ENCODE results near the gene RREB1. TPM values are rescaled to one million over a fixed set of nuclear protein-coding genes. Genes with fewer than 3 reads are reported as not detected.

Gene RREB1
- total and polyA plus RNA-seq, 12 donors, result 3.0 to 47.1 (median 36.1) TPM

DNA sequence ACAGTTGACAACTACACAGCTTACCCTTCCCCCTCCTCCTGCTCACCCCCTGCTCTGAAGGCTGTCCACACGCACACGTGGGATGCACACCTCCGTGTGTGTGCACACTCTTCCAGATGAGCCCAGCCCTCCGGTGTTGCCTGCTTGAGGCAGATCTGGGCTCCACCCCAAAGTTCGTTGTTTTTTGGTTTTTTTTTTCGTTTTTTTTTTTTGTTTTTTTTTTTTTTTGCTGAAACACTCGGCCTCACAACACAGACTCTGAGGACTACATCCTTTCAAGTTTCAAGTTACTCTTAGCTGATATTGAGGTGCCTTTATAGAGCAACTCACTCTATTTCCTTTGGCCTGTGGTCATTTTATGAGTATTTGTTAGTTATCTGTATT is 88.2 kb downstream of the RREB1 start:
- H3K27me3 ChIP-seq, result no peaks in the 10 kb centered on the region
- WGBS, 2 donors, result 31% methylated on average over 7 of the region's 7 CpGs
- ATAC-seq, result peak in 6 of 8 donors; percentile 45 to 66 (median 51)

GRCh38 chr6:7196685-7197283 is 89.0 kb downstream of the RREB1 start:
- Histone ChIP-seq H3K4me3 (no peak overlapping the region), H3K27me3 (no peaks in the 10 kb centered on the region), H3K9me3 (no peaks in the 10 kb centered on the region), H3K4me1 (peaks cover 0 to 27% (median 11%) of the 10 kb centered on the region in 9 donors), H3K36me3 (peaks cover 0 to 62% (median 9%) of the 10 kb centered on the region in 9 donors), H3K27ac (no peak overlapping the region)
- intact Hi-C loops (cut with DNase I), result no loop called here
- WGBS, 2 donors, result 60 to 62% methylated on average over 4 of the region's 4 CpGs
- no peak for DNase-seq
- TF ChIP-seq CTCF (IDR thresholded peaks at IDR 0.05), result no peak
- peak in 2 of 8 donors; percentile 38 for ATAC-seq

More for the DNA sequence above, 88.2 kb downstream of the RREB1 start:
- intact Hi-C loops (cut with DNase I), result no loop called here
- H3K4me1 ChIP-seq, result peaks cover 0 to 21% (median 11%) of the 10 kb centered on the region in 9 donors
- no peak overlapping the region for H3K27ac ChIP-seq
- no peak overlapping the region for H3K4me3 ChIP-seq
- H3K9me3 ChIP-seq, result no peaks in the 10 kb centered on the region
- TF ChIP-seq CTCF (IDR thresholded peaks at IDR 0.05), result no peak
- peaks cover 0 to 65% (median 8%) of the 10 kb centered on the region in 9 donors for H3K36me3 ChIP-seq
- no peak for DNase-seq

GRCh38 chr6:7197747-7198146 is 90.0 kb downstream of the RREB1 start:
- intact Hi-C loops (cut with DNase I), result no loop called here
- WGBS, 2 donors, result 97 to 98% methylated on average over 6 of the region's 6 CpGs
- Histone ChIP-seq H3K9me3 (no peaks in the 10 kb centered on the region), H3K36me3 (peaks cover 0 to 62% (median 11%) of the 10 kb centered on the region in 9 donors), H3K4me3 (no peak overlapping the region), H3K27ac (no peak overlapping the region), H3K27me3 (no peaks in the 10 kb centered on the region), H3K4me1 (peaks cover 0 to 34% (median 11%) of the 10 kb centered on the region in 9 donors)
- ATAC-seq, result no peak
- no peak for TF ChIP-seq CTCF (IDR thresholded peaks at IDR 0.05)
- DNase-seq, result no peak

- Histone ChIP-seq H3K4me1 (peaks cover 0 to 45% (median 11%) of the 10 kb centered on the region in 9 donors), H3K4me3 (no peak overlapping the region), H3K36me3 (peaks cover 0 to 60% (median 20%) of the 10 kb centered on the region in 9 donors), H3K27me3 (no peaks in the 10 kb centered on the region), H3K9me3 (no peaks in the 10 kb centered on the region), H3K27ac (peak overlapping the region in 1 of 10 donors; percentile 58)
- DNase-seq (no peak), ATAC-seq (no peak)
- TF ChIP-seq CTCF (IDR thresholded peaks at IDR 0.05), result no peak
- intact Hi-C loops (cut with DNase I), result no loop called here
- WGBS, 2 donors, result 94 to 96% methylated on average over 11 of the region's 11 CpGs
Measured at GRCh38 chr6:7198833-7199800, 91.4 kb downstream of the RREB1 start.

All from heart right ventricle (tissue), 16 donors.